ENCODE results near the gene ACY1. TPM values are rescaled to one million over a fixed set of nuclear protein-coding genes. Genes with fewer than 3 reads are reported as not detected.

ACY1 gene
- total RNA-seq, 2 experiments from 2014 or later = 18.4 to 22.0 TPM

DNA sequence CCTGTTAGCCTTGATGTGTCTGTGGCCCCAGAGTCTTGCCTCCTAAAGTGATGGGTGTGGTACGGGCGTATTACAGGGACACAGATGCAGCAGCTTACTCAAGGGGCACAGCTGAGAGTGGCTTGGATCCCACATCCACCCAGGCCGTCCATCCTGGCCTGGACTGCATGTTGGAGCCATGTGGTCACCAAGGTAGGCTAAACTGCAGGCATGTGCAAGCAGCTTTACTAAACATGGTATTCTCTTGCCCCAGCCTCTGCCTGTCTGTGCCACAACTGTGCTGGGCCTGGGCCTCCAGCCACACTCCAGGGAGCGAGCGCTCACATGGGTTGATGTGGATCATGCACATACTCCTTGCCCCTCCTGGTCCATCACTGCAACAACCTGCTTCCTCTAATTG is 34.2 kb upstream of the ACY1 start:
- no peaks in the 10 kb centered on the region for H3K4me1 Mint-ChIP-seq
- H3K9me3 Mint-ChIP-seq = no peaks in the 10 kb centered on the region
- CTCF ChIA-PET = no interaction called here
- H3K27me3 Mint-ChIP-seq = peaks cover 17% of the 10 kb centered on the region
- H3K36me3 Mint-ChIP-seq (ENCODE audit: low read depth) = no peaks in the 10 kb centered on the region
- H3K4me3 Mint-ChIP-seq = no peak overlapping the region
- no peak for DNase-seq
- POLR2A ChIA-PET = no interaction called here
- H3K27ac Mint-ChIP-seq = no peak overlapping the region

DNA sequence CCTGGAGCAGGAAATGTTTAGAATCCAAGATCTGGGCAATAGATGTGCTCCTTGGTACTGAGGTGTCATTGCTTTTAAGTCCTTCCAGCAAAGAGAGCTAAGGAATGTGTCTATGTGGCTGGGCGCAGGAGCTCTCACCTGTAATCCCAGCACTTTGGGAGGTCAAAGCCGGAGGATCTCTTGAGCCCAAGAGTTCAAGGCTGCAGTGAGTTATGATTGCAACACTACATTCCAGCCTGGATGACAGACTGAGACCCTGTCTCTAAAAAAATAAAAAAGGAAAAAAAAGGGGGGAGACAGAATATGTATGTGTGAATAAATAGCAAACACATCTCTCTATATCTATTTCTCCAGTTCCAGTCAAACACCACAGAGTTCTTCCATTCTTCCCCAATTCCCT is 32.4 kb upstream of the ACY1 start:
- CTCF ChIA-PET = interaction anchor here (1.7 kb wide), 1 partner anchor 8 kb away, joined by 8 read pairs; the partner anchor contains the start of gene PARP3
- H3K36me3 Mint-ChIP-seq (ENCODE audit: low read depth) = no peaks in the 10 kb centered on the region
- H3K27ac Mint-ChIP-seq = no peak overlapping the region
- no peaks in the 10 kb centered on the region for H3K9me3 Mint-ChIP-seq
- POLR2A ChIA-PET = no interaction called here
- no peak for DNase-seq
- H3K4me3 Mint-ChIP-seq = no peak overlapping the region
- peaks cover 29% of the 10 kb centered on the region for H3K27me3 Mint-ChIP-seq
- peaks cover 2% of the 10 kb centered on the region for H3K4me1 Mint-ChIP-seq

DNA sequence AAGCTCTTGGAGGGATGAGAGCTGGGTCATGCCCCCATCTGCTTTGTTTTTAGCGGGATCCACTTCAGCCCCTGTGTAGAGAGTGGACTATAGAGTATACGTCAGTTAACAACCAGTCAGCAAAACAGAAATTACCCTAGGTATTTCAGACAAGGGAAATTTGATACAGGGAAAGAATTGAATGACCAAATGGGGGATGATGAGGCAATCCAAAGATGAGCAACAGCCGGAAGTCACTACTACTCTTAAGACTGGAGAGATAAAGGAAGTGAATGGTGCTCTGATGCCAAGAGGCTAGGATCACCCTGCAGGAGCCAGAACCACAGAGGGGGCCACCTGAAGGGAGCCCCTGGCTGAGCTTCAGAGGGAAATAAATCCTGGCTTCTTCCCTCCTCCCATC is 29.9 kb upstream of the ACY1 start:
- Mint-ChIP-seq H3K4me1 (peaks cover 7% of the 10 kb centered on the region), H3K27ac (no peak overlapping the region), H3K4me3 (no peak overlapping the region), H3K36me3 (ENCODE audit: low read depth) (peaks cover 3% of the 10 kb centered on the region), H3K9me3 (no peaks in the 10 kb centered on the region), H3K27me3 (peaks cover 35% of the 10 kb centered on the region)
- DNase-seq = no peak
- CTCF ChIA-PET = interaction anchor here (1.1 to 1.9 kb wide), 2 partner anchors 20 to 100 kb away, joined by 3 to 7 read pairs; partner anchors contain the start of gene ABHD14B
- POLR2A ChIA-PET = interaction anchor here (1.2 to 1.9 kb wide), 3 partner anchors 9 to 43 kb away, joined by 3 to 5 read pairs (median 4); partner anchors contain the start of gene RPL29

DNA sequence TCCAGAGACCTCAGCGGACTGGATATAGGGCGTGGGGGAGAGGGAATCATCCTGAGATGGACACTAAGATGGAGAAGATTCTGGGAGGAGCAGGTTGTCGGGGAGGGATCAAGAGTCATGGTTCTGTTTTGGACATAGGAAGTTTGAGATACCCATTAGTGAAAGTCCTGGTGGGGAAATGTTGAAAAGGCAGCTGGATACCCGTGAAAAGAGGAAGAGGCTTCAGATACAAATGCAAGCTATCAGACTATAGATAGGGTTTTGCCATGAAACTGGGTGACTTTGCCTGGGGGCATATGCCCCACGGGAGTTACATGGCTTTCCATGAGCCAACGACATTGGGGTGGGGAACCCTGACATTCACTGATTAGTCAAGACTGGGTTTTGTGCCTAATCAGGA is 29.2 kb upstream of the ACY1 start:
- H3K27me3 Mint-ChIP-seq = peaks cover 35% of the 10 kb centered on the region
- DNase-seq = no peak
- H3K4me1 Mint-ChIP-seq = peaks cover 7% of the 10 kb centered on the region
- H3K36me3 Mint-ChIP-seq (ENCODE audit: low read depth) = peaks cover 3% of the 10 kb centered on the region
- ChIA-PET CTCF (interaction anchor here (0.5 to 1.9 kb wide), 2 partner anchors 20 to 1267 kb away, joined by 4 to 7 read pairs; partner anchors contain the start of gene ABHD14B), POLR2A (interaction anchor here (1.1 to 1.9 kb wide), 4 partner anchors 8 to 42 kb away, joined by 3 to 5 read pairs (median 4); partner anchors contain the start of gene RPL29)
- H3K27ac Mint-ChIP-seq = no peak overlapping the region
- no peak overlapping the region for H3K4me3 Mint-ChIP-seq
- H3K9me3 Mint-ChIP-seq = no peaks in the 10 kb centered on the region

DNA sequence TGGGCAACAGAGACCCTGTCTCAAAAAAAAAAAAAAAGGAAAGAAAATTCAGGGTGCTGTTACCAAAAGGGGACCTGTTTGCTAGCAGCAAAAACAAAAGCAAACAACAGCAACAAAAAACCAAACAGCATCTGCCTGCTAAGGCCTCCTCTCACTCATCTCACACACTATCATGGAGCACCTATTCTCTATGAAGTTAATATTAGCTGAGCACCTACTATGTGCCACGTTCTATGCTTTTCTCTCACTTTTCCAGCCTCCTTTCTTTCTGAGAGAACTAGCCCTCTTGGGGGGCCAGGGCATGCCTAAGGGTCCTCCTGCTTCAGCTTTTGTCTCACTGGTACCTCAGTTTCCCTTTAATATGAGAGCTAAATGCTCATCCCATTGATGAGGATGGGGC is 28.6 kb upstream of the ACY1 start:
- no peak for DNase-seq
- no peak overlapping the region for H3K4me3 Mint-ChIP-seq
- peaks cover 7% of the 10 kb centered on the region for H3K4me1 Mint-ChIP-seq
- POLR2A ChIA-PET = interaction anchor here (0.9 to 1.9 kb wide), 4 partner anchors 8 to 41 kb away, joined by 3 to 5 read pairs (median 4); partner anchors contain the start of gene RPL29
- CTCF ChIA-PET = interaction anchor here (1.9 kb wide), 1 partner anchor 19 kb away, joined by 7 read pairs; the partner anchor contains the start of gene ABHD14B
- peaks cover 3% of the 10 kb centered on the region for H3K36me3 Mint-ChIP-seq (ENCODE audit: low read depth)
- peaks cover 35% of the 10 kb centered on the region for H3K27me3 Mint-ChIP-seq
- no peaks in the 10 kb centered on the region for H3K9me3 Mint-ChIP-seq
- H3K27ac Mint-ChIP-seq = no peak overlapping the region

DNA sequence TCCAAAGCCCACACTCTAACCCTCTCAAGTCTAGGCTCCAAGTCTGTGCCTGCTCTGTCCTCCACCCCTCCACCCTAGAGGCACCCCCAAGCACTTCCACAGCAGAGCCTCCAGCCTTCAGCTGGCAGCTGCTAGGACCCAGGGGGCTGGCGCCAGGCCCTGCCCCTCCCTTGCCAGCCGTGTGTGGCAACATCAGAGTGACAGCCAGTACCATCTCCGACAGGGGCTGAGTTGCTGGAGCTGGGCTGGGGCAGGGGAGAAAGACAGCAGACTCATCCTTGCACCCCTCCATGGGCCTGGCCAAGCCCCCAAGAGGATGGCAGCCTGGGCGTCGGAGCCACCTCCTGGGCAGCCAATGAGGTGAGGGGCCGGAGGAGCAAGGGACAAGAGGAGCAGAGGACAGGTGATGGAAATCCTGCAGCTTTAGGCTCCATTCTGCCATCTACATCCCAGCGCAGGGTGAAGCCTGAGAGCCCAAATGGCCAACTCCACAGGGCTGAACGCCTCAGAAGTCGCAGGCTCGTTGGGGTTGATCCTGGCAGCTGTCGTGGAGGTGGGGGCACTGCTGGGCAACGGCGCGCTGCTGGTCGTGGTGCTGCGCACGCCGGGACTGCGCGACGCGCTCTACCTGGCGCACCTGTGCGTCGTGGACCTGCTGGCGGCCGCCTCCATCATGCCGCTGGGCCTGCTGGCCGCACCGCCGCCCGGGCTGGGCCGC is 28.0 kb upstream of the ACY1 start, which contains the start of gene GPR62:
TSS of gene GPR62 (plus strand) at position 207 of the 718 bp plus-strand sequence. CDS start at position 479, 272 bp downstream.
- H3K9me3 Mint-ChIP-seq = no peaks in the 10 kb centered on the region
- ChIA-PET POLR2A (interaction anchor here (0.9 to 1.1 kb wide), 2 partner anchors 9 to 10 kb away, joined by 3 to 4 read pairs; no protein-coding TSS in a partner anchor), CTCF (no interaction called here)
- no peak within 1 kb of the TSS for H3K27ac Mint-ChIP-seq
- DNase-seq = no peak
- H3K36me3 Mint-ChIP-seq (ENCODE audit: low read depth) = peaks cover 3% of the 10 kb centered on the region
- H3K27me3 Mint-ChIP-seq = peaks cover 35% of the 10 kb centered on the region
- H3K4me1 Mint-ChIP-seq = peaks cover 7% of the 10 kb centered on the region
- H3K4me3 Mint-ChIP-seq = no peak within 1 kb of the TSS

DNA sequence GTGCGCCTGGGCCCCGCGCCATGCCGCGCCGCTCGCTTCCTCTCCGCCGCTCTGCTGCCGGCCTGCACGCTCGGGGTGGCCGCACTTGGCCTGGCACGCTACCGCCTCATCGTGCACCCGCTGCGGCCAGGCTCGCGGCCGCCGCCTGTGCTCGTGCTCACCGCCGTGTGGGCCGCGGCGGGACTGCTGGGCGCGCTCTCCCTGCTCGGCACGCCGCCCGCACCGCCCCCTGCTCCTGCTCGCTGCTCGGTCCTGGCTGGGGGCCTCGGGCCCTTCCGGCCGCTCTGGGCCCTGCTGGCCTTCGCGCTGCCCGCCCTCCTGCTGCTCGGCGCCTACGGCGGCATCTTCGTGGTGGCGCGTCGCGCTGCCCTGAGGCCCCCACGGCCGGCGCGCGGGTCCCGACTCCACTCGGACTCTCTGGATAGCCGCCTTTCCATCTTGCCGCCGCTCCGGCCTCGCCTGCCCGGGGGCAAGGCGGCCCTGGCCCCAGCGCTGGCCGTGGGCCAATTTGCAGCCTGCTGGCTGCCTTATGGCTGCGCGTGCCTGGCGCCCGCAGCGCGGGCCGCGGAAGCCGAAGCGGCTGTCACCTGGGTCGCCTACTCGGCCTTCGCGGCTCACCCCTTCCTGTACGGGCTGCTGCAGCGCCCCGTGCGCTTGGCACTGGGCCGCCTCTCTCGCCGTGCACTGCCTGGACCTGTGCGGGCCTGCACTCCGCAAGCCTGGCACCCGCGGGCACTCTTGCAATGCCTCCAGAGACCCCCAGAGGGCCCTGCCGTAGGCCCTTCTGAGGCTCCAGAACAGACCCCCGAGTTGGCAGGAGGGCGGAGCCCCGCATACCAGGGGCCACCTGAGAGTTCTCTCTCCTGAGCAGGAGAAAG is 27.2 kb upstream of the ACY1 start:
- peaks cover 7% of the 10 kb centered on the region for H3K4me1 Mint-ChIP-seq
- POLR2A ChIA-PET = interaction anchor here (1.0 kb wide), 1 partner anchor 14 kb away, joined by 3 read pairs; the partner anchor contains the start of genes PARP3 and RRP9
- H3K36me3 Mint-ChIP-seq (ENCODE audit: low read depth) = peaks cover 3% of the 10 kb centered on the region

DNA sequence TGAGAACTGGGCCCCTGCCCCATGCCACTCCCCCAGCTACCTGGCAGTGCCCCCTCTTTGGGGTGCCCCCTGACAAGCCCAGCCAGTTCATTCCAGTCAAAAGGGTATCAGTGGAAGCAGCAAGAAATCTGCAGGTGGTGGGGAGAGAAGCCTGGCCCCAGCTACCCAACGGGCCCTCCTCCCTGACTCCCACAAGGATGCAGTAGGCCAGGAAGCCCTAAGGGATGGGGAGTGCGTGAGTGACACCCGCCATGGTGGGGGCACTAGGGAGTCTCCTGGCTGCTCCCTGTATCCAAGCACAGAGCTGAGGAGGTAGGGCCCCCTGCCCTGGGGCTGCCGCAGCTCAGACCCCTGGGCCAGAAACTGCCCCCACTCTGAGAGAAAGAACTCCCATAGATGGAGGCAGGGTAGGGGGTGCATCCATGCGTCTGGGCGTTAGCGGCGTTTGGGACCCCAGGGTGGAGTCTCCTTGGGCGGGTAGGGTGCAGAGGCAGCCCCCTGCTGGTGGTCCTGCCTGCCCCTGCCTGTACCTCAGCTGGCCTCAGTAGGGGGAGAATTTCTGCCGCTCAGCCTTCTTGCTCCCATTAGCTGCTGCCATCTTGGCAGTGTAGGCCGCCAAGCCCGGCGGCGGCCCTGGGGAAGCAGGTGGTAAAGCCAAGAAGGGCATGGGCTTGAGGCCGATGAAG is 25.7 kb upstream of the ACY1 start:
- Mint-ChIP-seq H3K4me3 (no peak overlapping the region), H3K27ac (no peak overlapping the region), H3K27me3 (peaks cover 37% of the 10 kb centered on the region), H3K36me3 (ENCODE audit: low read depth) (peaks cover 3% of the 10 kb centered on the region), H3K9me3 (no peaks in the 10 kb centered on the region), H3K4me1 (peaks cover 7% of the 10 kb centered on the region)
- DNase-seq = no peak
- ChIA-PET CTCF (interaction anchor here (0.8 to 1.2 kb wide), 3 partner anchors 15 to 16 kb away, joined by 3 to 4 read pairs (median 3); partner anchors contain the start of genes ABHD14B and RRP9), POLR2A (interaction anchor here (0.9 to 1.3 kb wide), 2 partner anchors 25 to 197 kb away, joined by 3 read pairs; partner anchors contain the start of gene POC1A)

More for the DNA sequence above, 27.2 kb upstream of the ACY1 start:
- CTCF ChIA-PET = no interaction called here
- peak; percentile 33 for DNase-seq
- Mint-ChIP-seq H3K27ac (no peak overlapping the region), H3K9me3 (no peaks in the 10 kb centered on the region), H3K4me3 (no peak overlapping the region), H3K27me3 (peaks cover 35% of the 10 kb centered on the region)

DNA sequence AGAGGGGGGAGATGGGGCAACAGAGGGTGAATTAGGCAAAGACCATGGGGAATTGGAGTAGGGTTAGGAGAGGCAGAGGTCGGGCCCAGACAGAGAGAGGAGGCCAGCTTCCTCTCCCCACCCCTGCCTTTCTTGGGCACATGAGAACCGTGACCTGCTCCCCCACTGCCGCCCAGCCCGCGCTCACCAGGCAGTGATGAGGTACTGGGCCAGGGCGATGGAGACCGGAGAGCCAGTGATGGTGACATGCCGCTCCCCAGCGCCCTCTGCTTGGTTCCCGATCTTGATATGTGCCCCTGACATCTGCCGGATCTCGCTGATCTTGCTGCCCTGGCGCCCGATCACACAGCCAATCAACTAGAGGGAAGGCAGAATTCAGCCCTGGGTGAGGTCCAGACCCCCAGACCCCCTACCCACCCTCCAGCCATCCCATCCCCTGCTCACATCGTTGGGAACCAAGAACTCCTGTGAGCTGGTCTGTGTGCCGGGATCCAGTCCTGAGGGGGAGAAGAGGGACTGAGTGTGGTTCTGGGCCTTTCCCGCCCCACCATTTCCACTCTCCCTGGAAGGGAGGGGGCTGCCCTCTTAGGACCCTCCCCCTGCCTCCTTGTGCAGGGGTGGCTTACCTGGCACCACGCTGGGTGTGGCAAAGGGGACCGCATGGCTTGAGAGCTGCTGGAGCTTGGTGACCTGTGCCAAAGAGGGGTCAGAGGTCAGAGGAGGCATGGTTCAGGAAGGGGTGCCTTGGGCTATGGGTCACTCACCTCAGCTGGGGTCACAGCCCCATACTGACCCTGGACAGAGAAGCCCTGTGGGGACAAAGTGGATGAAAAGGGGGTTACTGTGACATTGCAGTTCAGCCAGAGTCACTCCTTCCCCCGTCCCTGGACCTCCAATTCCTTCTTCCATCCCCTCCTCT is 24.5 kb upstream of the ACY1 start:
- ChIA-PET POLR2A (interaction anchor here (1.3 kb wide), 2 partner anchors 16 to 24 kb away, joined by 3 read pairs; no protein-coding TSS in a partner anchor), CTCF (interaction anchor here (1.2 kb wide), 1 partner anchor 15 kb away, joined by 4 read pairs; the partner anchor contains the start of gene ABHD14B)
- H3K4me1 Mint-ChIP-seq = peaks cover 7% of the 10 kb centered on the region
- H3K36me3 Mint-ChIP-seq (ENCODE audit: low read depth) = peaks cover 3% of the 10 kb centered on the region
- no peak for DNase-seq
- peaks cover 29% of the 10 kb centered on the region for H3K27me3 Mint-ChIP-seq
- H3K9me3 Mint-ChIP-seq = no peaks in the 10 kb centered on the region
- no peak overlapping the region for H3K27ac Mint-ChIP-seq
- no peak overlapping the region for H3K4me3 Mint-ChIP-seq

DNA sequence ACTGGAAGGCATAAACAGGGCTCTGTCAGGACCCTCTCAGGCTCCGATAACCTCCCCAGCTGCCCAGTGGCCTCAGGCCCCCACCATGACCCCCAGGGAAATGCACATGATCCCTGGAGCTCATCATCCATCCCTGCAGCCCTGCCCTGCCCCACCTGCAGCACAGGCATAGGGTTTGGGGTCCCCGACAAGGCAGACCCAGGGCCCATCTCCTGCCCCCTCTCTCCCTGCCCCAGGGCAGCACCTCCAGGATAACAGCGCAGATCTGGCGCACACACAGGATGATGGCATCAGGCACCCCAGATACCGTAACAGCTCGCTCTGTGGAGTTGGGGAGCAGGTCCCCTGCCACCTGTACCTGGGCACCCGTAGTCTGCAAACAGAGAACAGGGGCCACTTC is 23.7 kb upstream of the ACY1 start:
- H3K27me3 Mint-ChIP-seq = peaks cover 22% of the 10 kb centered on the region
- H3K27ac Mint-ChIP-seq = no peak overlapping the region
- CTCF ChIA-PET = no interaction called here
- no peak for DNase-seq
- H3K9me3 Mint-ChIP-seq = no peaks in the 10 kb centered on the region
- H3K4me3 Mint-ChIP-seq = no peak overlapping the region
- POLR2A ChIA-PET = interaction anchor here (1.3 kb wide), 1 partner anchor 17 kb away, joined by 3 read pairs; no protein-coding TSS in a partner anchor
- peaks cover 7% of the 10 kb centered on the region for H3K4me1 Mint-ChIP-seq
- H3K36me3 Mint-ChIP-seq (ENCODE audit: low read depth) = peaks cover 3% of the 10 kb centered on the region

DNA sequence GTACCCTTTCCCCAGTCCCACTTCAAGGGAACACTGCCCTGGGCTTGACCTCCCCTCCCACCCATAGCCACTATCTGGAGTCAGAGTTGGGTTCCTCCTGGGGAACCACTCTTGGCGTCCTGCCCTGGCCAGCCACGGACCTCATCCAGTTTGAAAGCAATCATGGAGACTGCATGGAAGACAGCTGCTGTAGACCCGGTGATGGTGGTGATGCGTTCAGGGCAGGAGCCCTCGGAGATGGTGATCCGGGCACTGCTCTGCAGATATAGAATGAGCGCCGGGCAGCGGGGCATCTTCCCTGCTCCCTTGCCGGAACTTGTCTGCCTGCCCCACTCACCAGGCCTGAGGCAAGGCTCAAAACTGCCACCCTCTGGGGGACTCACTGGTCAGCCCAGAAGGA is 22.9 kb upstream of the ACY1 start:
- no peak for DNase-seq
- Mint-ChIP-seq H3K27me3 (peaks cover 19% of the 10 kb centered on the region), H3K27ac (no peak overlapping the region), H3K36me3 (ENCODE audit: low read depth) (peaks cover 3% of the 10 kb centered on the region), H3K9me3 (no peaks in the 10 kb centered on the region), H3K4me3 (no peak overlapping the region), H3K4me1 (peaks cover 9% of the 10 kb centered on the region)
- ChIA-PET POLR2A (no interaction called here), CTCF (no interaction called here)
